GM19023 (cell line): Measurements from ENCODE around the gene RSPH10B2.
"Not testable (repeated sequence)": the region's sequence is repeated elsewhere in the genome, so short reads cannot be mapped to it uniquely, and the experiment has no call there.

Source experiments
- ATAC-seq: cut with Tn5 transposase; IDR thresholded peaks from one replicate; pipeline ENCODE4 v1.9.1; 2021; ENCODE audit warnings: mild to moderate bottlenecking, moderate library complexity; ENCODE audit not compliant: unreplicated experiment

The RSPH10B2 gene

DNA sequence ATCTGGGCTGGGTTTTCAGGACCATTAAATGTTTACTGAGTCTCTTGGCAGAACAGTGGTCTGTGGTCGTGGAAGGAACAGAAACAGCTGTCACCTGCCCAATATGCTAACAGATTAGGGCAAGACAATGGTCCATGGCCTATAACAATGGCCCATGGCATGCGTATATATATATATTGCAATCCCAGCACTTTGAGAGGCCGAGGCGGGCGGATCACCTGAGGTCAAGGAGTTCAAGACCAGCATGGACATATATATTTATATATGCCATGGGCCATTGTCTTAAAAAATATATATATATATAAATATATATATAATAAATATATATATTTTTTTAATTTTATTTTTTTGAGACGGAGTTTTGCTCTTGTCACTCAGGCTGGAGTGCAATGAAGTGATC is 27.7 kb downstream of the RSPH10B2 start:
- ATAC-seq = not testable (repeated sequence)

DNA sequence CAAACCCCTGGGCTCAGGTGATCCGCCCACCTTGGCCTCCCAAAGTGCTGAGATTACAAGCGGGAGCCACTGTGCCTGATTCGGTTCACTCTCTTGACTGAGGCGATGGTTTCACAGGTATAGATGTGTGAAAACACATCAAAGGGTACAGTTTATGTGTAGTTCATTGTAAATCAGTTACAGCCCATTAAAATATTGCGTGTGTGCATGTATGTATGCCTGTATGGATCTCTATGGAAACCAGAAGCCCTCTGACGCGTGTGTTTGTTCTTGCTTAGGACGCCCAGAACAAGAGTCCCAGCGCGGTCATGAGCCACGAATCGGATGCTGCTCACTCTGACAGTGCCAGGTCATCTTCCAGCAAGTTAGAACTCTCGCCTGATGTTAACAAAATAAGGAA is 35.5 kb downstream of the RSPH10B2 start:
- not testable (repeated sequence) for ATAC-seq

DNA sequence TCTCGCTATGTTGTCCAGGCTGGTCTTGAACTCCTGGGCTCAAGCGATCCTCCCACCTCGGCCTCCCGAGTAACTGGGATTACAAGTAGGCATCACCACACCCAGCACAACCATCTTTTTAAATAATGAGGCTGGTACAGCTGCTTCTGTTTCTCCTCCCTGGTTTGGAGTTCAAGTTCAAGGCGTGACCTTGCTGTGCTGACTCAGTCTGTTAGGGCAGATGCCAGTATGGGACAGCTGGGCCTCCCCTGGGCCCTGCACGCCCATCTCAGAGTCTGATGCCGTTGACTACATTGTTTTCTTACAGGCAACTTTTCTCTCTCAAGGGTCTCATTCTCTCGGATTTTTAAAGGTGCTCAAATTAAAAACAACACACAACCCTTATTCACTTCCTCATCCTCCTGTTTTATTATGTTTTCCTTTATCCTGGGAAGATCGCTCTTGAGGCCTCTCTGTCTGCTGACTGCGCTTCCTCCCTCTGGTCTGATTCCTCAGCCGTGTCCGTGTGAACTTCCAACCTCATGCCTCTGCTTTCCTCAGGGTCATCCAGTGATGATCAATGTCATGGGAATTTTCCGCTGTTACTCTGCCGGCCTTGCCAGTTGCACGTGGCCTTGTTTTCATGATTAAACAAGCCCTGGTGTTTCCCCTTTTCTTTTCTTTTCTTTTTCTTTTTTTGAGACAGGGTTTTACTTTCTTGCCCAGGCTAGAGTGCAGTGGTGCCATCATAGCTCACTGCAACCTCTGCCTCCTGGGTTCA is 38.4 kb downstream of the RSPH10B2 start:
- not testable (repeated sequence) for ATAC-seq

DNA sequence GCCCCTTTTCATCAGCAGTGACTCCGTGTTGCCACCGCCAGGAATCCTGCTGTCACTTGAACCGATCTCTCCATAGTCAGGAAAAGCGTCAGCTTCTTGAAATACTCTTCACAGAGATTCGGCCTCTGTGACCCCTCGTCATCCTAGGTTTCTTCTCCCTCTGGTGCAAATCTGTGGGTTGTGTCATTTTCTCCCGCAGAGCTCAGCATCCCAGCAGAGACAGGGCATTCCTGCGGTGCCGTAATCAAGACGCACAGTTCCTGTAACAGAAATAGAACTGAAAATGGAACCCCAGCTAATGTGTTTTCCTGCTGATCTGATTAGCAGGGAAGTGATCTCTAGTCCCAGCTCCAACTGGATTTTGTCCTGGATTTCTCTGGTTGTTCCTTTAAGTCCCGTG is 40.4 kb downstream of the RSPH10B2 start:
- not testable (repeated sequence) for ATAC-seq

DNA sequence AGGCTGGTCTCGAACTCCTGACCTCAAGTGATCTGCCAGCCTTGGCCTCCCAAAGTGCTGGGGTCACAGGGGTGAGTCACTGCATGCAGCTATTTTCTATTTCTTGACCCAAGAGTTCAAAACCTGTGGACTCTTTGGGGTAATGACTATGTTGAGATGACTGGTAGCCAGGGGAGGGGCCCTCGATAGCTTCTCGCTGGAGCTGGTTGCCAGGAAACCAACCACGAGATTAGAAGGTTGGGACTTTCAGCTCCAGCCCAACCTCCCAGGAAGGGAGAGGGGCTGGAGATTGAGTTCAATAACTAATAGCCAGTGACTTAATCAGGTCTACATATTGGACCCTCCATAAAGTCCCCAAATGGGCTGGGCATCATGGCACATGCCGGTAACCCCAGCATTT is 43.3 kb downstream of the RSPH10B2 start:
- not testable (repeated sequence) for ATAC-seq

DNA sequence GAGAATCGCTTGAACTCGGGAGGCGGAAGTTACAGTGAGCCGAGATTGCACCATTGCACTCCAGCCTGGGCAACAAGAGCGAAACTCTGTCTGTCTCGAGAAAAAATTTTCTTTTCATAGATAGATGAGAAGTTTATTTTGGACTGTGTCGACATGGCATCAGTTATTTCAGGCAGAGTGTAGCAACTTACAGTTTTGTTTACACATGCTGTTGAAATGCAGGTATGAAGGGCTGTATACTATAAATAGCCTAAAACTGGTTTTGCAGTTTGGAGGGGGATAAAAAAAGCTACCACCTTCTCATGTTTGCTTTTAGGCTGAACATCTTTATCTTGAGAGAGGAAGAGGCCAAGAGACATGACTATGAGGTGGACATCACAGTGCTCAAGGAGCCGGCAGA is 44.1 kb downstream of the RSPH10B2 start:
- ATAC-seq = not testable (repeated sequence)

GRCh38 chr7:6799887-6800286 is 46.0 kb downstream of the RSPH10B2 start:
- not testable (repeated sequence) for ATAC-seq

DNA sequence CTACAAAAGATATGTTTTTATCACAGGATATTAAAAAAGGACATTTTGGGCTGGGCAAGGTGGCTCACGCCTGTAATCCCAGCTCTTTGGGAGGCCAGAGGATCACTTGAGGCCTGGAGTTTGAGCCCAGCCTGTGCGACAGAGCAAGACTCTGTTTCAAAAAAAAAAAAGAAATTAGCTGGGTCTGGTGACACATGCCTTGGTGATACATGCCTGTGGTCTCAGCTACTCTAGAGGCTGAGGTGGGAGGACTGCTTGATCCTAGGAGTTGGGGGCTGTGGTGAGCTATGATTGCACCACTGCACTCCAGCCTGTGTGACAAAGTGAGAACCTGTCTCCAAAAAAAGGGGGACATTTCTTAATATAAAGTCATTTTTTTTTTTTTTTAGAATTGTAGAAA is 46.4 kb downstream of the RSPH10B2 start:
- not testable (repeated sequence) for ATAC-seq

DNA sequence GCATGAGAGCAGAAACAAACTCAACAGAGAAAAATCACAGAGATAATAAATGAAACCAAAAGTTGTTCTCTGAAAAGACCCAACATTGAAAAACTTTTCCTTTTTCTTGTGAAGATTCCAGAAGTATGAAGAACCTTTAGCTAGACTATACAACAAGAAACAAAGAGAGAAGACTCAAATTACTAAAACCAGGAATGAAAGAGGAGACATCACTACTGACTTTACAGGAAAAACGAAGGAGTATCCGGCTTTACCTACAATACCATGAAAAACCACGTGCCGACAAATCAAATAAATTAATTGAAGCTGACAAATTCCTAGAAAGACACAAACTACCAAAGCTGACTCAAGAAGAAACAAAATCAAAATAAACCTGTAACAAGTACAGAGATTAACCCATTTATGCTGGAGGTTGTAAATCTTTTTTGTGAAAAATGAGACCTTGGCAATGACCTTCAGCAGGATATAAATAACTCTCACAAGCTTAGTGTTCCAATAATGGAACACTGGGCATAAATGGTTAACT is 53.6 kb downstream of the RSPH10B2 start:
- ATAC-seq = not testable (repeated sequence)

GRCh38 chr7:6807959-6808358 is 54.1 kb downstream of the RSPH10B2 start:
- ATAC-seq = not testable (repeated sequence)

- ATAC-seq = not testable (repeated sequence)
Measured at GRCh38 chr7:6813011-6813410, 59.1 kb downstream of the RSPH10B2 start.

DNA sequence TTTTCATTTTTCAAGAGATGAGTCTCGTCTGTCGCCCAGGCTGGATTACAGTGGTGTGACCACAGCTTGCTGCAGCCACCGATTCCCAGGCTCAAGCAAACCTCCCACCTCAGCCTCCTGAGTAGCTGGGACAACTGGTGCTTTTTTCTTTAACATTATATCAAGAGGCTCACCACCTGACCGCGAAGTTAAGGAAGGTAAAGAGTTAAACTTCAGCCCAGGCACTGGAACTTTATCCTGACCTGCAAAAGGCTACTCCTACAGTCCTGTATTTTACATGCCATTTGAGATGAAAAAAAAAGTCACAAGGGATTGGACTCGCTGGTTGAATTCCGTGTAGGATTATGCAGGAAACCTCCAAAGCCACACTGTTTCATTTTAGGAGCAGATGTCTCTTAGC is 61.6 kb downstream of the RSPH10B2 start:
- ATAC-seq = not testable (repeated sequence)

DNA sequence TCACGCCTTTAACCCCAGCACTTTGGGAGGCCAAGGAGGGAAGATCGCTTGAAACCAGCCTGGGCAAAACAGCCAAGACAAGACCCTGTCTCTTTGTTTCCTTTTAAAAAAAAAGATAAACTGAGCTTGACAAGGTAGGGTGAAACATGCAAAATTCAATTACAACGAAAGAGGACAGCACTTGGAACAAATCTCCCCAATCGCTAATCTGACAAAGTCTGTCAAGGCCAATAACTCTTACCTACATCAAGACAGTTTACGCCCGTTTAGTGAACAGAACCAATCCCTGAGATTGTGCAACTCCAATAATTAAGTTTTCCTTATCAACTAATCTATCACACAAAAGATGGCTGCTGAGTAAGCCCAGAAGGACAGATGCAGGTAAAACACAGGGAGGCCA is 67.7 kb downstream of the RSPH10B2 start:
- not testable (repeated sequence) for ATAC-seq

DNA sequence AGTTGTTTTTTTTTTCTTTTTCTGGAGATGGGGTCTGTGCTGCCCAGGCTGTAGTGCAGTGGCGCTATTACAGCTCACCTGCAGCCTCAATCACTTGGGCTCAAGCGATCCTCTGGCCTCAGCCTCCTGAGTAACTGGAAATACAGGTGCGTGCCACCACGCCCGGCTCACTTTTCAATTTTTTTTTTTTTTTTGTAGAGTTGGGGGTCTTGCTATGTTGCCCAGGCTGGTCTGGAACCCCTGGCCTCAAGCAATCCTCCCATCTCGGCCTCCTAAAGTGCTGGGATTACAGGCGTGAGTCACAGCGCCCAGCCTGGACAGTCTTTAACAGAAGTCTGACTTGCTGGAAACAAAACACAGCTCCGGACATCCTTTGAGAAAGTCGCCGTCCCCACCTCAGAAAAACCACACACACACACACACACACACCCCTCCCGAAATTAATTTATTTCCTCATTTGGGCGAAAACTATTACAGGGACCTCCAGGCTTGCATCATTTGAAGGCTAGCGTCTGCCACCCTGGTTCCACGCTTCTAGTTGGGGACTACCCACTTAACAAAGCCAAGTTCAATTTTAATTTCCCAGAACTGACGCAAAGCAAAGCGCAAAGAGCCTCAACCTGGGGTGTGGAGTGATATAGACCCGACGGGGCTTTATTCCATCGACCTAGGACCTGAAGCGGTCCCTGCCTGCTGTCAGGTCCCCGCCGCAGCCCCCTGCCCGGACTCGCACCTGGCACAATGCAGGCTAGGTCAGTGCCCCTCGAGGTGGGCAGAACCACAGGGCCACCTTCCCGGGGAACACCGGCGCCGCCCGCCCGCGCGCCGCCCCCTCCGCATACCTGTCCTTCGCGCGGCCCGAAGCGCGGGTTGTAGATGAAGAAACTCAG is 71.6 kb downstream of the RSPH10B2 start:
- ATAC-seq = peak; percentile 53

DNA sequence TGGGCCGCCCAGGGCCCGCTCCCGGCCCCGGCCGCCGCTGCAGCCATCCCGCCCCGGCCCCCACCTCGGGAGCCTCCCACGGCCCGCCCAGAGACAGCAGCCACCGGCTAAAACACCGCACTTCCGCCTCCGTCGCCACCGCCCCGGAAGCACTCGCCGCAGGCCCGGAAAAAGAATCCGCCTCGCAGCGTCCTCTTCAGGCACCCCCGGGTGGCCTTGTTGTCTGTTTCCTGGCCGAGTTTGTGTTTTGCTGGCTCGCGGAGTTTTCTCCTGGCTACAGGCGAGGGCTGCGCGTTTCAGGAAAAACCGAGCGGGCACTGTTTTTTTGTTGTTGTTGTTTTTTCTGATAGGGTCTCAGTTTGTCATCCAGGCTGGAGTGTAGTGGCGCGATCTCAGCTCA is 72.2 kb downstream of the RSPH10B2 start, which contains the start of gene CCZ1B:
Gene CCZ1B, minus strand, starts transcription at position 125 of the 400 bp plus-strand sequence. Its CDS starts 78 bp downstream, at position 47.
- ATAC-seq = peak; percentile 99

DNA sequence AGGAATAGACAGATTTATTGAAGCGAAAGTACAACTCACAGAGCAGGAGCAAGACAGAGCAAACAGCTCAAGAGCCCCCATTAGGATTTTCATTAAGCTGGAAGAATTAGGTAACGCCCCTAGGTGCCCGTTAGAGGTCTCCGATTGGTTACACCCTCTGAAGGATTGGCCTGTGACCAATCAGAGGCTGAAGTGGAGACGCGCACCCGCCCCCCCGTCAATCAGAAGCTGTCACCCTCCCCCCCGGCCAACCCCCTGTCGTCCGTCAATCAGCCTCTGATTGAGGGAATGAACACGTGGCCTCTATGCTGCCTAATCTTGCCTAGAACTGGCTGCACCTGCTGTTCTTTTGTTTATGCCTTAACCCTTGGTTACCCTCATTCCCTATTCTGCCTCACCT is 73.3 kb downstream of the RSPH10B2 start:
- not testable (repeated sequence) for ATAC-seq

DNA sequence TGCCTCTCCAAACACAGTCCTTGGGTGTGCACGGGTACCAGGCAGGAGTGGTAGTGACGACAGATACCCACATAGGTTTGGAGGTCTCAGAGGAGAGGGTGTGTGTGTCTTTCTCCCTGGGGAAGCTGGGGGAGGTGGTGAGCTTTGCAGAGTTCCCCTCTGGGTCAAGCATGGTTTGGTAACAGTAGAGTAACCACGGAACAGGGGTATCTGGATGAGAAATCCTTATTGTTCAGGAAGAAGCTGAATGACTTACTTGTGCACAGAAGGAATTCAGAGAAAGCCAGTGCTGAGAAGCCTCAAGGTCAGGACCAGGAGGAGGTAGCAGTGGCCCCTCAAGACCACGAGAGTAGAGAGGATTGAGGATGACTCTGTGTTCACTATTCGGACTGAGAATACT is 75.7 kb downstream of the RSPH10B2 start:
- not testable (repeated sequence) for ATAC-seq

GRCh38 chr7:6830026-6830425 is 76.1 kb downstream of the RSPH10B2 start:
- ATAC-seq = not testable (repeated sequence)

DNA sequence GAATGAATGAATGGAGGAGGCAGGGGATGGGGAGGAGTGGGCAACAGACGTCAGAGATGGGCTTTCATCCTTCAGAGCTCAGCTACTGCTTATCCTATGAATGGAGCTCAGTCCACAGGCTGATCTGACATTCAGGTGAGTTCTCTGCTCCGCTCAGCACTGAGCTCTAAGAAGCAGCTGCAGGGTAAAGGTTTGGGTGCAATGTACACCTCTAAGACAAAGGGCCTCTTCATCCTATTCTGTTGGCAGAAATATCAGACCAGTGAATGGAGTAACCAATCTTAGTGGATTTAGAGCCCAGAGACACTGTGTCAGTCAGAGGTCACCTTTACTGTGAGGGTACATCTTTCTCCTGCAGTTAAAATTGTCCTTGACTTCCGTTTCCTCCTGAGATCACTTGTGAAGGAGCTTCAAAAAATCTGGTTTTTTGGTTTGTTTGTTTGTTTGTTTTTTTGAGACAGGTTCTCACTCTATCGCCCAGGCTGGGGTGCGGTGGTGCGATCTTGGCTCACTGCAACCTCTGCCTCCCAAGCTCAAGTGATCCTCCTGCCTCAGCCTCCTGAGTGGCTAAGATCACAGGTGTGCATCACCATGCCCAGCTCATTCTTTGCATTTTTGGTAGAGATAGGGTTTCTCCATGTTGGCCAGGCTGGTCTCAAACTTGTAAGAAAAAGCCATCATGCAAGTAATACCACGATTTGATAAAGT is 77.3 kb downstream of the RSPH10B2 start:
- ATAC-seq = no peak

- ATAC-seq = no peak
Measured at GRCh38 chr7:6833636-6834035, 79.7 kb downstream of the RSPH10B2 start.

DNA sequence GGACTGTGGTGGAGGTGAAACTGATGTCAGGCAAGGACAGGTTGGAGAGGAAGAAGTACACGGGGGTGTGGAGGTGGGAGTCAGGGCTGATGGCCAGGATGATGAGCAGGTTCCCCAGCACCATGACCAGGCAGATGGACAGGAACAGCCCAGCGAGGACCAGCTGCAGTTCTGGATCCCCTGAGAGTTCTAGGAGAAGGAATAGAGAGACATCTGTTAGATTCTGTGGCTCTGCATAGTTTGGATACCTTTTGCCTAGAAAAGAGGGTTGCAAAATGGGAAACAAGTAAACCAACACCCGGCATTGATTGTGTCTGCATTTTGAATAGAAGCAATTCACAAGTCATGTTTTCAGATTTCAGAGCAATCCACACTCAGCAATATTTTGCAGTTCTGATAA is 81.6 kb downstream of the RSPH10B2 start:
- not testable (repeated sequence) for ATAC-seq
